Measurements from ENCODE around the gene LEFTY1. TPM values are rescaled to one million over a fixed set of nuclear protein-coding genes. Genes with fewer than 3 reads are reported as not detected.

LEFTY1 gene
- total RNA-seq, 1 experiment from 2014 or later = not detected

GRCh38 chr1:225863167-225863566 lies 25.8 kb downstream of the LEFTY1 start:
- intact Hi-C loops (cut with micrococcal nuclease) = no loop called here
- Histone ChIP-seq H3K9ac (ENCODE audit: low read length) (no peak overlapping the region), H4K20me1 (ENCODE audit: low read length) (peaks cover 11% of the 10 kb centered on the region), H3F3A (ENCODE audit: low read length, unreplicated experiment) (peaks cover 6% of the 10 kb centered on the region), H3K4me2 (ENCODE audit: low read length) (no peak overlapping the region), H3K4me3 (ENCODE audit: low read length) (no peak overlapping the region), H2AFZ (ENCODE audit: low read length) (no peak overlapping the region), H3K79me2 (ENCODE audit: low read length) (no peaks in the 10 kb centered on the region), H3K27me3 (ENCODE audit: low read length) (no peaks in the 10 kb centered on the region), H3K9me2 (replicated peaks; ENCODE audit: low read length) (no peaks in the 10 kb centered on the region), H3K36me3 (ENCODE audit: low read depth, low read length) (peaks cover 60% of the 10 kb centered on the region), H3K27ac (ENCODE audit: low read length) (no peak overlapping the region), H3K4me1 (ENCODE audit: insufficient read depth, low read length) (peaks cover 35% of the 10 kb centered on the region), H3K9me3 (ENCODE audit: low read length) (no peaks in the 10 kb centered on the region)
- DNase-seq (no peak), ATAC-seq (no peak)
- ChIA-PET CTCF (no interaction called here), POLR2A (ENCODE audit: unreplicated experiment) (interaction anchor here (0.6 kb wide), 1 partner anchor 383 kb away, joined by 3 read pairs; no protein-coding TSS in a partner anchor)
- TF ChIP-seq CTCF (conservative IDR thresholded peaks at IDR 0.05; ENCODE audit: low read depth, low read length) (no peak), EZH2 (IDR thresholded peaks at IDR 0.05; ENCODE audit: low read length, unreplicated experiment) (no peak), EZH2phosphoT487 (IDR thresholded peaks at IDR 0.05; ENCODE audit: borderline replicate concordance, low read length) (no peak)
- no TSS peak for BruUV-seq (replicated peaks)

- H3K9me3 ChIP-seq (ENCODE audit: low read length) = no peaks in the 10 kb centered on the region
- intact Hi-C loops (cut with micrococcal nuclease) = no loop called here
- TF ChIP-seq CTCF (conservative IDR thresholded peaks at IDR 0.05; ENCODE audit: low read depth, low read length) (no peak), EZH2phosphoT487 (IDR thresholded peaks at IDR 0.05; ENCODE audit: borderline replicate concordance, low read length) (no peak), EZH2 (IDR thresholded peaks at IDR 0.05; ENCODE audit: low read length, unreplicated experiment) (no peak)
- no peak overlapping the region for H3K4me3 ChIP-seq (ENCODE audit: low read length)
- no peak overlapping the region for H3K27ac ChIP-seq (ENCODE audit: low read length)
- ChIA-PET POLR2A (ENCODE audit: unreplicated experiment) (no interaction called here), CTCF (no interaction called here)
- H3K9ac ChIP-seq (ENCODE audit: low read length) = no peak overlapping the region
- no peak overlapping the region for H3K4me2 ChIP-seq (ENCODE audit: low read length)
- no peaks in the 10 kb centered on the region for H3K27me3 ChIP-seq (ENCODE audit: low read length)
- no peaks in the 10 kb centered on the region for H3K79me2 ChIP-seq (ENCODE audit: low read length)
- no peaks in the 10 kb centered on the region for H3K9me2 ChIP-seq (replicated peaks; ENCODE audit: low read length)
- DNase-seq = no peak
- H3K36me3 ChIP-seq (ENCODE audit: low read depth, low read length) = peaks cover 57% of the 10 kb centered on the region
- peaks cover 11% of the 10 kb centered on the region for H4K20me1 ChIP-seq (ENCODE audit: low read length)
- no peak for ATAC-seq
- BruUV-seq (replicated peaks) = no TSS peak
- H2AFZ ChIP-seq (ENCODE audit: low read length) = no peak overlapping the region
- peaks cover 6% of the 10 kb centered on the region for H3F3A ChIP-seq (ENCODE audit: low read length, unreplicated experiment)
- H3K4me1 ChIP-seq (ENCODE audit: insufficient read depth, low read length) = peaks cover 35% of the 10 kb centered on the region
These were observed 26.4 kb downstream of the LEFTY1 start for GRCh38 chr1:225862581-225862950.

- Histone ChIP-seq H3K9me3 (ENCODE audit: low read length) (no peaks in the 10 kb centered on the region), H3F3A (ENCODE audit: low read length, unreplicated experiment) (peaks cover 6% of the 10 kb centered on the region), H2AFZ (ENCODE audit: low read length) (no peak overlapping the region), H4K20me1 (ENCODE audit: low read length) (peaks cover 11% of the 10 kb centered on the region), H3K4me2 (ENCODE audit: low read length) (no peak overlapping the region), H3K79me2 (ENCODE audit: low read length) (no peaks in the 10 kb centered on the region), H3K9me2 (replicated peaks; ENCODE audit: low read length) (no peaks in the 10 kb centered on the region), H3K36me3 (ENCODE audit: low read depth, low read length) (peaks cover 55% of the 10 kb centered on the region), H3K27me3 (ENCODE audit: low read length) (no peaks in the 10 kb centered on the region), H3K4me3 (ENCODE audit: low read length) (no peak overlapping the region), H3K9ac (ENCODE audit: low read length) (no peak overlapping the region), H3K4me1 (ENCODE audit: insufficient read depth, low read length) (peaks cover 32% of the 10 kb centered on the region), H3K27ac (ENCODE audit: low read length) (no peak overlapping the region)
- BruUV-seq (replicated peaks) = no TSS peak
- no peak for DNase-seq
- intact Hi-C loops (cut with micrococcal nuclease) = no loop called here
- CTCF ChIA-PET = no interaction called here
- no peak for ATAC-seq
- TF ChIP-seq CTCF (conservative IDR thresholded peaks at IDR 0.05; ENCODE audit: low read depth, low read length) (no peak), EZH2 (IDR thresholded peaks at IDR 0.05; ENCODE audit: low read length, unreplicated experiment) (no peak), EZH2phosphoT487 (IDR thresholded peaks at IDR 0.05; ENCODE audit: borderline replicate concordance, low read length) (no peak)
- POLR2A ChIA-PET (ENCODE audit: unreplicated experiment) = no interaction called here
These were observed 26.9 kb downstream of the LEFTY1 start for GRCh38 chr1:225861834-225862580.
